GDM1 (cell line): ENCODE results near the gene TRIM37.
"Not testable (repeated sequence)": the region's sequence is repeated elsewhere in the genome, so short reads cannot be mapped to it uniquely, and the experiment has no call there.

Experiments
- DNase-seq: peaks from one replicate; lab custom pipeline; 2025; lab: John Stamatoyannopoulos, UW

The TRIM37 gene

GRCh38 chr17:58991718-58992331 is 114.9 kb downstream of the TRIM37 start:
- no peak for DNase-seq

- no peak for DNase-seq
Observed at GRCh38 chr17:58989629-58990028, 117.1 kb downstream of the TRIM37 start.

GRCh38 chr17:58985971-58986370 is 120.7 kb downstream of the TRIM37 start:
- DNase-seq = no peak

- no peak for DNase-seq
Observed at GRCh38 chr17:58985367-58985766, 121.3 kb downstream of the TRIM37 start.

- DNase-seq = no peak
Observed at GRCh38 chr17:58982626-58983025, 124.1 kb downstream of the TRIM37 start.

- no peak for DNase-seq
Observed at GRCh38 chr17:58980706-58981481, 125.8 kb downstream of the TRIM37 start.

- DNase-seq = no peak
Observed at GRCh38 chr17:58976541-58976940, 130.1 kb downstream of the TRIM37 start.

GRCh38 chr17:58974354-58974753 is 132.3 kb downstream of the TRIM37 start:
- DNase-seq = no peak

GRCh38 chr17:58970609-58971450 is 135.8 kb downstream of the TRIM37 start:
- DNase-seq = no peak

GRCh38 chr17:58969612-58970011 is 137.1 kb downstream of the TRIM37 start:
- no peak for DNase-seq

GRCh38 chr17:58969156-58969555 is 137.5 kb downstream of the TRIM37 start:
- DNase-seq = no peak

GRCh38 chr17:58968426-58969061 is 138.1 kb downstream of the TRIM37 start:
- no peak for DNase-seq

- DNase-seq = no peak
Observed at GRCh38 chr17:58966208-58966607, 140.5 kb downstream of the TRIM37 start.

- DNase-seq = no peak
Observed at GRCh38 chr17:58965221-58965620, 141.5 kb downstream of the TRIM37 start.

- no peak for DNase-seq
Observed at GRCh38 chr17:58960068-58960467, 146.6 kb downstream of the TRIM37 start.

GRCh38 chr17:58957725-58958073 is 149.0 kb downstream of the TRIM37 start:
- DNase-seq = not testable (repeated sequence)

- DNase-seq = no peak
Observed at GRCh38 chr17:58956997-58957724, 149.5 kb downstream of the TRIM37 start.

GRCh38 chr17:58954358-58954757 is 152.3 kb downstream of the TRIM37 start:
- not testable (repeated sequence) for DNase-seq

- DNase-seq = no peak
Observed at GRCh38 chr17:58947824-58948223, 158.9 kb downstream of the TRIM37 start.

GRCh38 chr17:58947411-58947810 is 159.3 kb downstream of the TRIM37 start:
- DNase-seq = no peak

GRCh38 chr17:58944166-58944565 is 162.5 kb downstream of the TRIM37 start:
- no peak for DNase-seq

- no peak for DNase-seq
Observed at GRCh38 chr17:58936295-58936694, 170.4 kb downstream of the TRIM37 start.
